ENCODE measurements around the gene RNF212.
"Not testable (repeated sequence)": the region's sequence is repeated elsewhere in the genome, so short reads cannot be mapped to it uniquely, and the experiment has no call there.

RNF212 gene

DNA sequence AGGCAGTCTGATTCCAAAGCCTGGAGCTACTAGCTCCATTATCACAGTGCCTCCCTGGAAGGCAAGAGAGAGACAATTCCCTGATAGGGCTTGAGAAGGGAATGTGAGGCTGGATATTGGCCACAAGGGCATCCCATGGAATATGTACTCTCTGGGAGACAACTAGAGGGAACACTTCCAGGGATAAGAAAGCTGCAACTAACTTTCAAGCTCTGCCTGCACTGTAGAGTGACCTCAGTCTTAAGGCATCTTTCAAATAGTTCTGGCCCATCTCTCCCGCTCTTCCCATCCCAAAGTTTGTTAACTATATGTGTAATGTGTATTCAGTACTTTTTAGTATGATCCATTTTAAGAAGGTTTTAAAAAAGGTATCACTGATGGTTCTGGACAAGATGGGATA lies 13.1 kb upstream of the RNF212 start:
- H3K27ac ChIP-seq: no peak overlapping the region
- H3K9me3 ChIP-seq (ENCODE audit: low read depth, low read length): no peaks in the 10 kb centered on the region
- no peak for TF ChIP-seq POLR2AphosphoS5 (IDR thresholded peaks at IDR 0.05; ENCODE audit: borderline replicate concordance, low read depth, low read length)
- no peak for TF ChIP-seq EZH2 (IDR thresholded peaks at IDR 0.05)
- TF ChIP-seq FOXP2 (optimal IDR thresholded peaks at IDR 0.05; ENCODE audit: control extremely low read depth, extremely low read length, insufficient read depth): no peak

DNA sequence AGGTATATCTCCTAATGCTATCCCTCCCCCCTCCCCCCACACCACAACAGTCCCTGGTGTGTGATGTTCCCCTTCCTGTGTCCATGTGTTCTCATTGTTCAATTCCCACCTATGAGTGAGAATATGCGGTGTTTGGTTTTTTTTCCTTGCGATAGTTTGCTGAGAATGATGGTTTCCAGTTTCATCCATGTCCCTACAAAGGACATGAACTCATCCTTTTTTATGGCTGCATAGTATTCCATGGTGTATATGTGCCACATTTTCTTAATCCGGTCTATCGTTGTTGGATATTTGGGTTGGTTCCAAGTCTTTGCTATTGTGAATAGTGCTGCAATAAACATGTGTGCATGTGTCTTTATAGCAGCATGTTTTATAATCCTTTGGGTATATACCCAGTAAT lies 12.1 kb upstream of the RNF212 start:
- not testable (repeated sequence) for DNase-seq (ENCODE audit: low read depth, low spot score); H3K9ac ChIP-seq (ENCODE audit: insufficient read length); H3K4me3 ChIP-seq; H3K36me3 ChIP-seq (ENCODE audit: insufficient read depth, low read length); H3K27ac ChIP-seq; H3K9me3 ChIP-seq (ENCODE audit: low read depth, low read length)

More for the DNA sequence above, 13.1 kb upstream of the RNF212 start:
- DNase-seq (ENCODE audit: low read depth, low spot score): no peak
- no peak overlapping the region for H3K4me3 ChIP-seq
- H3K9ac ChIP-seq (ENCODE audit: insufficient read length): no peak overlapping the region
- no peaks in the 10 kb centered on the region for H3K36me3 ChIP-seq (ENCODE audit: insufficient read depth, low read length)

DNA sequence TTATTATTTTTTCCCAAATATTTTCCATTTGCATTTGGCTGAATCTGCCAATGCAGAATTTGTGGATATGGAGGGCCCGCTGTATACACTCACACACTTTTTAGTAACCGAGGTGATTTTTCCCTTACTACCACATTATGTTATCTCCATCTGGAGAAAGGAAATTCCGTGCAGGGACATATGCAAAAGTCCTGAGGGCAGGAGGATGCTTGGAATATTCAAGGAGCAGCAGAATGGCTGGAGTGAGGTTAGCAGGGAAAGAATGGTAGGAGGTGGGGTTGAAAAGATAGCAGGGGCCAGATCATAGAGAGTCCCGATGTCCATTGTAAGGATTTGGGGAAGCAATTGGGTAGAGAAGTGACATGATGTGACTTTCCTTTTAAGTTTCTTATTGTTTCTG lies 11.5 kb upstream of the RNF212 start:
- no peak for TF ChIP-seq FOXP2 (optimal IDR thresholded peaks at IDR 0.05; ENCODE audit: control extremely low read depth, extremely low read length, insufficient read depth)
- TF ChIP-seq EZH2 (IDR thresholded peaks at IDR 0.05): no peak
- no peak for TF ChIP-seq POLR2AphosphoS5 (IDR thresholded peaks at IDR 0.05; ENCODE audit: borderline replicate concordance, low read depth, low read length)
- H3K27ac ChIP-seq: no peak overlapping the region
- no peak for DNase-seq (ENCODE audit: low read depth, low spot score)
- H3K9me3 ChIP-seq (ENCODE audit: low read depth, low read length): no peaks in the 10 kb centered on the region
- no peak overlapping the region for H3K9ac ChIP-seq (ENCODE audit: insufficient read length)
- H3K4me3 ChIP-seq: no peak overlapping the region
- H3K36me3 ChIP-seq (ENCODE audit: insufficient read depth, low read length): no peaks in the 10 kb centered on the region

DNA sequence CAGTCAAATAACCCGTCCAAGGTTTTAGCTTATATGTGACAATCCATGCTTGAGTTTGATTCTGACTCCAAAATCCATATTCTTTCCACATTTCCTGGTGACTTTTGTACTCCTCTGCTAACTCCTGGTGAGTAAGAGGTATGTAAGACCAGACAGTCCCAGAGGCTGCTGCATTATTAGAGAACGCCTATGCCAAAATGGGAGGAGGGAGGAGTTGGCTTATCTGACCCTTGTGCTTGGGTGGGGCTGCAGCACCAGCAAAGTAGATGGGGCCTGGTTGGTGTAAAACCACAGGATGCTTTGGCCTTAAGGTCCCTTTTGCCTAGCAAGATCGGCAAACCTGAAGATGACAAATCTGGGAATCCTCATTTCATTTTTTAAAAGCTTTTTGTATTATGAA lies 9.1 kb upstream of the RNF212 start:
- no peak for DNase-seq (ENCODE audit: low read depth, low spot score)
- no peak overlapping the region for H3K27ac ChIP-seq
- H3K4me3 ChIP-seq: no peak overlapping the region
- no peaks in the 10 kb centered on the region for H3K36me3 ChIP-seq (ENCODE audit: insufficient read depth, low read length)
- TF ChIP-seq FOXP2 (optimal IDR thresholded peaks at IDR 0.05; ENCODE audit: control extremely low read depth, extremely low read length, insufficient read depth) (no peak), POLR2AphosphoS5 (IDR thresholded peaks at IDR 0.05; ENCODE audit: borderline replicate concordance, low read depth, low read length) (no peak), EZH2 (IDR thresholded peaks at IDR 0.05) (no peak)
- no peak overlapping the region for H3K9ac ChIP-seq (ENCODE audit: insufficient read length)
- H3K9me3 ChIP-seq (ENCODE audit: low read depth, low read length): no peaks in the 10 kb centered on the region

DNA sequence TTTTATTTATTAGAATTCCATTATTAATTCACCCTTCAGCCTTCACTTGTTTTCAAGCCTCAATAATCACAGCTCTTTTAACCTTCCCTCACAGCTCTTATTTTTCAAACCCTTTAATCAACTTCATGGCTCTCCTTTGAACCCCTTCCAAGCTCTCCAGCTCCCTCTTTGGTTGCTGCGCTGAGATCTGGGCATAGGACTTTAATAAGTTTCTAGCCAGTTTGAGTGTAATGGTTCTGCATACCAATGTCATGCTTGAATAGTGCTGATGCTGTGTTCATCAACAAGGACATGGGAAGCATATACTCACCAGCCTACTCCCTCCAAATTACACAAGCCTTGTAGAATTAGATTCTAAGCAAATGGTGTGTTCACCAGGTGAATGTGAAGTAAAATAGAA lies 3.5 kb upstream of the RNF212 start:
- TF ChIP-seq POLR2AphosphoS5 (IDR thresholded peaks at IDR 0.05; ENCODE audit: borderline replicate concordance, low read depth, low read length) (no peak), EZH2 (IDR thresholded peaks at IDR 0.05) (no peak), FOXP2 (optimal IDR thresholded peaks at IDR 0.05; ENCODE audit: control extremely low read depth, extremely low read length, insufficient read depth) (no peak)
- no peaks in the 10 kb centered on the region for H3K36me3 ChIP-seq (ENCODE audit: insufficient read depth, low read length)
- no peak overlapping the region for H3K4me3 ChIP-seq
- DNase-seq (ENCODE audit: low read depth, low spot score): no peak
- H3K27ac ChIP-seq: no peak overlapping the region
- H3K9me3 ChIP-seq (ENCODE audit: low read depth, low read length): no peaks in the 10 kb centered on the region
- H3K9ac ChIP-seq (ENCODE audit: insufficient read length): no peak overlapping the region

DNA sequence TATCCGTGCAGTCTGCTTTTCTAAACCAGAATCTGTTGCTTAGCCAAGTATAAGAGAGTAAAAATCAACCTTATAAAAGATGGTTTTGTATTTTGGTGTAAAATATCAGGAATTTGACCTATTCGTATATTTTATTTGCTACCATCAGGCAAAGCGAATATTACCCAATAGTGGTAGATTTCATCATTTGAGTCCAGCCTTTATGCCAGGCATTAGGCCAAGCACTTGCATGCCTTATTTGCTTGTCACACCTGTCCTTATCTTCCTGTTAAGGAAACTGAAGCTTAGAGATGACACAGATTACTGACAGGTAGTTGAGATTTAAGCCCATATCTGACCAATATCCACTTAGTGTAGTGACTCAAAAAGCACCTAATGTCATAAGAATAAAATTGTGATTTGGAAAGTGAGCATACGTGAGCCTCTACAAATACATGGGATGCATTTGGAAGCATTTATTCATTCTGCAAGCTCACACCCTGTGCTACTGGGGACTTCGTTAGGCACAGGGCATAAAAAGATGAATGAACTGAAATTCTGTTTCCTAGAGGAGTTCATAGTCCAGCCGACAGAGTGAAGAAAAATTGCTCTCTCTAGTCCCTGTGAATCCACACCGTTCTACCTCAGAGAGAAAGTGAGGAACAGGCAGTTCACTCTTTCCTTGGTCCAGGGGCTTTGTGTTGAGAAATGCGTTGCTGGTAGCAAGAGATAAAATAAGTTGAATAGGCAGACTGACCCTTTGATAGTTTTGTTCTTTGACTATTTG lies 2.3 kb upstream of the RNF212 start:
- Histone ChIP-seq H3K36me3 (ENCODE audit: insufficient read depth, low read length) (no peaks in the 10 kb centered on the region), H3K27ac (no peak overlapping the region), H3K9me3 (ENCODE audit: low read depth, low read length) (no peaks in the 10 kb centered on the region), H3K4me3 (no peak overlapping the region), H3K9ac (ENCODE audit: insufficient read length) (no peak overlapping the region)
- TF ChIP-seq EZH2 (IDR thresholded peaks at IDR 0.05) (no peak), POLR2AphosphoS5 (IDR thresholded peaks at IDR 0.05; ENCODE audit: borderline replicate concordance, low read depth, low read length) (no peak), FOXP2 (optimal IDR thresholded peaks at IDR 0.05; ENCODE audit: control extremely low read depth, extremely low read length, insufficient read depth) (no peak)
- DNase-seq (ENCODE audit: low read depth, low spot score): no peak

DNA sequence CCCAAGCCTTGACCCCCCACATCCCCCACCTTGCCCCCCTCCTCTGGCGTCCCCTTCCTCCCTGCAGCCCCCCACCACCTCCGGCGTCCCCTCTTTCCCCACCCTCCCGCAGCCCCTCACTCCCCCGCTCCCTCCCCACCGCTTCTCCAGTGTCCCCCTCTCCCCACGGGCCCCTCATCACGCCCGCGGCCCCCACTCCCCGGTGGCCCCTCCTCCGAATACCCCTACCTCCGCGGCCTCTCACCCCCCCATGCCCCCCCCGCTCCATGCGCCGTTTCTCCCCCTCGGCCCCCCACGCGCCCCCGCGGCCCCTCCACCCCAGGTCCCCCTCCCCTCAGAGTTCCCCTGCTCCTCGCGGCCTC lies 562 bp downstream of the RNF212 start:
- H3K36me3 ChIP-seq (ENCODE audit: insufficient read depth, low read length): no peaks in the 10 kb centered on the region
- no peak for DNase-seq (ENCODE audit: low read depth, low spot score)
- H3K4me3 ChIP-seq: no peak overlapping the region
- no peak overlapping the region for H3K9ac ChIP-seq (ENCODE audit: insufficient read length)
- H3K27ac ChIP-seq: no peak overlapping the region
- H3K9me3 ChIP-seq (ENCODE audit: low read depth, low read length): no peaks in the 10 kb centered on the region
- TF ChIP-seq EZH2 (IDR thresholded peaks at IDR 0.05) (no peak), FOXP2 (optimal IDR thresholded peaks at IDR 0.05; ENCODE audit: control extremely low read depth, extremely low read length, insufficient read depth) (no peak), POLR2AphosphoS5 (IDR thresholded peaks at IDR 0.05; ENCODE audit: borderline replicate concordance, low read depth, low read length) (no peak)

DNA sequence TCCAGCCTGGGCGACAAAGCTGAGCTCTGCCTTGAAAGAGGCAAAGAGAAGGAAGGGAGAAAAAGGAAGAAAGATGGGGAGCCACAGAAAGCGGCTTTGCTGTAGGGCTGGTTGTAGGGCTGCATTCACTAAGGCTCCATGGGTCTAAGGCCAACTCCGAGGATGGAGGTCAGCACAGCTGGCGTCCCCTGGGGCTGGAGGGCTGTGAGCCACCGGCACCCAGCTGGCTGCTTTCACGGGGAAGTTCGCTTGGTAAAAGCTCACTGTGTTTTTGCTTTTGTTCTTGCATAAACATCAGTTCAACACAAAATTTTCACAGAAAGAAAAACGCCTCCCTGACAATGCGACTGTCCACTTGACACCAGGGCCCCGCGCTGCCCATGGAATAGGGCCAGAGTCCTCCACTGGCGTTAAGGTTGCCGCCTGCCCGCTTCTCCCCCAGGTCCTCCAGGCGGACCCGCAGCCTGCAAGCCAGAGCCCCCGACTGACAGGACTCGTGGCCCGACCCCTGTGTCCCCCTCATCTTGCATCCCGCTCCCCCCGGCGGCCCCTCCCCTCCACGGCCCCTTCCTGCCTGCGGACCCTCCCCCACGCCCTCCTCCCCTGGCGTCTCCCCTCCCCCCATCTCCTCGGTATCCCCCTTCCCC lies 1.1 kb downstream of the RNF212 start:
- H3K4me3 ChIP-seq: no peak overlapping the region
- H3K9me3 ChIP-seq (ENCODE audit: low read depth, low read length): no peaks in the 10 kb centered on the region
- no peak for TF ChIP-seq POLR2AphosphoS5 (IDR thresholded peaks at IDR 0.05; ENCODE audit: borderline replicate concordance, low read depth, low read length)
- TF ChIP-seq FOXP2 (optimal IDR thresholded peaks at IDR 0.05; ENCODE audit: control extremely low read depth, extremely low read length, insufficient read depth): no peak
- TF ChIP-seq EZH2 (IDR thresholded peaks at IDR 0.05): no peak
- no peak overlapping the region for H3K27ac ChIP-seq
- no peak for DNase-seq (ENCODE audit: low read depth, low spot score)
- H3K36me3 ChIP-seq (ENCODE audit: insufficient read depth, low read length): no peaks in the 10 kb centered on the region
- no peak overlapping the region for H3K9ac ChIP-seq (ENCODE audit: insufficient read length)

Measured in SK-N-MC (cell line).